Mesenchymal stem cell (in vitro differentiated cells and primary cell): Measurements from ENCODE around the gene ZFR.
A peak's percentile ranks its signal among the peaks of the same experiment; 100 is the strongest.
"Not testable (repeated sequence)": the region's sequence is repeated elsewhere in the genome, so short reads cannot be mapped to it uniquely, and the experiment has no call there.

Experiments used
- DNase-seq: peaks from one replicate; pipeline ENCODE4 v3.0.0-alpha.2; 2013
- H2AFZ ChIP-seq: one replicate; pipeline ENCODE4 v1.6.1; 2013; ENCODE audit warnings: low read depth, mild to moderate bottlenecking, control low read depth, inconsistent platforms, low read length, moderate library complexity
- H2AK5ac ChIP-seq: 2 replicates; pipeline ENCODE4 v1.6.1; 2013; ENCODE audit warnings: low read length, moderate library complexity, mild to moderate bottlenecking, inconsistent platforms; ENCODE audit not compliant: severe bottlenecking
- H2BK120ac ChIP-seq: one replicate; pipeline ENCODE4 v1.6.1; 2013; ENCODE audit warnings: low read depth, mild to moderate bottlenecking, inconsistent platforms, low read length, moderate library complexity
- H2BK12ac ChIP-seq, 2 experiments: one replicate each; pipeline ENCODE4 v1.6.1; 2013; ENCODE audit warnings: inconsistent platforms in 2 of 2, low read length in 2 of 2, mild to moderate bottlenecking in 2 of 2, moderate library complexity in 2 of 2, control low read depth in 1 of 2
- H2BK15ac ChIP-seq: one replicate; pipeline ENCODE4 v1.6.1; 2013; ENCODE audit warnings: mild to moderate bottlenecking, low read depth, inconsistent platforms; ENCODE audit not compliant: poor library complexity, severe bottlenecking
- H2BK5ac ChIP-seq: 2 replicates; pipeline ENCODE4 v1.6.1; 2013; ENCODE audit warnings: low read depth, mild to moderate bottlenecking, low read length, control low read depth, inconsistent platforms; ENCODE audit not compliant: poor library complexity, severe bottlenecking
- H3K14ac ChIP-seq, 2 experiments: one replicate each; pipeline ENCODE4 v1.6.1; 2013; ENCODE audit warnings: inconsistent platforms in 2 of 2, low read length in 2 of 2, control low read depth in 1 of 2, mild to moderate bottlenecking in 1 of 2, moderate library complexity in 1 of 2
- H3K18ac ChIP-seq, 2 experiments: one replicate each; pipeline ENCODE4 v1.6.1; 2013; ENCODE audit warnings: inconsistent platforms in 2 of 2, low read length in 2 of 2, control low read depth in 1 of 2, low read depth in 1 of 2, mild to moderate bottlenecking in 1 of 2
- H3K23ac ChIP-seq, 2 experiments: one replicate each; pipeline ENCODE4 v1.6.1; 2013; ENCODE audit warnings: inconsistent platforms in 2 of 2, low read length in 2 of 2, mild to moderate bottlenecking in 2 of 2, moderate library complexity in 2 of 2, control low read depth in 1 of 2
- H3K27ac ChIP-seq: 2 replicates; pipeline ENCODE4 v1.5.1; 2013; ENCODE audit warnings: mild to moderate bottlenecking, moderate library complexity, low read length, control low read depth, inconsistent platforms; ENCODE audit not compliant: poor library complexity, severe bottlenecking
- H3K27me3 ChIP-seq, 2 experiments: 2 replicates each; pipeline versions ENCODE4 v1.6.1 to v1.7.0; 2013; ENCODE audit warnings: low read length in 2 of 2, mild to moderate bottlenecking in 2 of 2, moderate library complexity in 2 of 2, control low read depth in 1 of 2, inconsistent platforms in 1 of 2; ENCODE audit not compliant: control insufficient read depth in 1 of 2, insufficient read depth in 1 of 2
- H3K36me3 ChIP-seq, 2 experiments: 2 replicates each; pipeline versions ENCODE4 v1.6.1 to v1.7.0; 2013; ENCODE audit warnings: low read length in 2 of 2, control low read depth in 1 of 2, inconsistent platforms in 1 of 2, low read depth in 1 of 2, mild to moderate bottlenecking in 1 of 2; ENCODE audit not compliant: insufficient read depth in 2 of 2, control insufficient read depth in 1 of 2
- H3K4ac ChIP-seq, 2 experiments: one replicate each; pipeline ENCODE4 v1.6.1; 2013; ENCODE audit warnings: inconsistent platforms in 2 of 2, low read length in 2 of 2, mild to moderate bottlenecking in 2 of 2, moderate library complexity in 2 of 2, control low read depth in 1 of 2, low read depth in 1 of 2
- H3K4me1 ChIP-seq: 2 replicates; pipeline ENCODE4 v1.6.1; 2013; ENCODE audit warnings: low read depth, low read length, control low read depth; ENCODE audit not compliant: control insufficient read depth, insufficient read depth
- H3K4me2 ChIP-seq: 2 replicates; pipeline ENCODE4 v1.6.1; 2013; ENCODE audit warnings: low read length, mild to moderate bottlenecking, inconsistent platforms; ENCODE audit not compliant: poor library complexity, severe bottlenecking
- H3K4me3 ChIP-seq, 2 experiments: 2 replicates each; pipeline versions ENCODE4 v1.5.1 to v1.7.0; 2013; ENCODE audit warnings: low read length in 2 of 2, mild to moderate bottlenecking in 2 of 2, control low read depth in 1 of 2, low read depth in 1 of 2; ENCODE audit not compliant: insufficient read depth in 1 of 2
- H3K79me1 ChIP-seq: replicated peaks from 2 replicates; pipeline ENCODE4 v1.6.1; 2013; ENCODE audit warnings: mild to moderate bottlenecking, control low read depth, low read length, inconsistent platforms; ENCODE audit not compliant: poor library complexity, severe bottlenecking
- H3K9ac ChIP-seq: 2 replicates; pipeline ENCODE4 v1.7.0; 2013; ENCODE audit warnings: mild to moderate bottlenecking, low read length, moderate library complexity
- H3K9me3 ChIP-seq: 2 replicates; pipeline ENCODE4 v1.7.0; 2013; ENCODE audit warnings: mild to moderate bottlenecking, low read length; ENCODE audit not compliant: control insufficient read depth
- H4K8ac ChIP-seq: one replicate; pipeline ENCODE4 v1.6.1; 2013; ENCODE audit warnings: inconsistent platforms, mild to moderate bottlenecking, low read length, moderate library complexity
- H4K91ac ChIP-seq: one replicate; pipeline ENCODE4 v1.6.1; 2013; ENCODE audit warnings: mild to moderate bottlenecking, low read length, inconsistent platforms
- WGBS: methylation state at CpG from one replicate; pipeline ENCODE4 v1.1.7; 2013; ENCODE audit warnings: mixed read lengths; 5-methylcytosine and 5-hydroxymethylcytosine counted together

The ZFR gene

DNA sequence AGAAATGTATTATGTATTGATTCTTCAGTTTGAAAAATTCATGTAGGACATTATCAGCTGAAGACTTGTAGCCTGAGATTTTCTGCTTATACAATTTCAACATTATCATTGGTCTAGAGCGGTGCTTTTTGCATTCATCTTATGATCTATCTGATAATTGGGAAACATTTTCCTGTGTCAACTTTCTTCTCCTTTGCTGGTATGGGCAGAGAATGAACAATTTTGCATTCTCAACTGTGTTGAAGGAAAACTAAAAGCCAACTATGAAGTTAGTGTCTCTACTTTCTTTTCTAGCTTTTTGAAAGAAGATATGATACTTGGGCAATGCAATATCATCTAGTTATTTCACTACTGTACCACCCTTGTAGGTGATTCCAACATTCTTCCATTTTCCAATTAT, 10.3 kb downstream of the ZFR start:
- DNase-seq = no peak
- Histone ChIP-seq H3K4ac (no peak overlapping the region), H2BK15ac (no peak overlapping the region), H3K14ac (no peak overlapping the region), H3K27ac (no peak overlapping the region), H3K9ac (no peak overlapping the region), H3K9me3 (no peaks in the 10 kb centered on the region), H2AFZ (no peak overlapping the region), H3K18ac (no peak overlapping the region), H2BK5ac (no peak overlapping the region), H3K79me1 (peaks cover 2% of the 10 kb centered on the region), H4K91ac (no peak overlapping the region), H2BK12ac (no peak overlapping the region), H4K8ac (no peak overlapping the region), H3K27me3 (no peaks in the 10 kb centered on the region), H3K4me3 (no peak overlapping the region), H3K36me3 (peaks cover 7 to 26% of the 10 kb centered on the region in 2 experiments), H2AK5ac (no peak overlapping the region), H2BK120ac (no peak overlapping the region), H3K23ac (no peak overlapping the region), H3K4me2 (no peak overlapping the region), H3K4me1 (peaks cover 4% of the 10 kb centered on the region)
- no CpG with 5 or more reads among the region's 1 CpG for WGBS

DNA sequence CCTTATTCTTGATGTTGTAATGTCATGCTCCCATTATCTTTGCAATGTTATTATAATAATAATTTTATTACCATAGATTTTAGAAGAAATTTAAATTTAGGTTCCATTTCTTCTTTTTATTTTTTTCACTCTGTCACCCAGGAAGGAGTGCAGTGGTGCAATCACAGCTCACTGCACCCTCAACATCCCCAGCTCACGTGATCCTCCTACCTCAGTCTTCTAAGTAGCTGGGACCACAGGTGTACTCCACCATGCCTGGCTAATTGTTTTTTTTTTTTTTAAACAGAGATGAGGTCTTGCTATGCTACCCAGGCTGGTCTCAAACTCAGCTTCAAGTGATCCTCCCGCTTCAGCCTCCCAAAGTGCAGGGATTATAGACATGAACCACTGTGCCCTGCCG, 11.9 kb downstream of the ZFR start:
- peaks cover 15 to 34% of the 10 kb centered on the region in 2 experiments for H3K36me3 ChIP-seq
- H3K18ac ChIP-seq = no peak overlapping the region
- H4K8ac ChIP-seq = no peak overlapping the region
- no peaks in the 10 kb centered on the region for H3K9me3 ChIP-seq
- DNase-seq = no peak
- H3K79me1 ChIP-seq = peaks cover 2% of the 10 kb centered on the region
- no peaks in the 10 kb centered on the region for H3K27me3 ChIP-seq
- no peak overlapping the region for H2BK120ac ChIP-seq
- no peak overlapping the region for H2BK15ac ChIP-seq
- no peak overlapping the region for H3K14ac ChIP-seq
- no peak overlapping the region for H3K23ac ChIP-seq
- no peak overlapping the region for H4K91ac ChIP-seq
- no peak overlapping the region for H2AK5ac ChIP-seq
- H3K4me2 ChIP-seq = no peak overlapping the region
- peaks cover 4% of the 10 kb centered on the region for H3K4me1 ChIP-seq
- H2BK5ac ChIP-seq = no peak overlapping the region
- no peak overlapping the region for H2AFZ ChIP-seq
- no peak overlapping the region for H2BK12ac ChIP-seq
- WGBS = 100% methylated on average over 2 of the region's 3 CpGs
- H3K4me3 ChIP-seq = no peak overlapping the region
- no peak overlapping the region for H3K4ac ChIP-seq
- no peak overlapping the region for H3K9ac ChIP-seq
- no peak overlapping the region for H3K27ac ChIP-seq

- WGBS = 98% methylated on average over 3 of the region's 4 CpGs
- H3K23ac ChIP-seq = peak overlapping the region in 1 of 2 experiments; percentile 89
- peaks cover 22 to 47% of the 10 kb centered on the region in 2 experiments for H3K36me3 ChIP-seq
- H2BK15ac ChIP-seq, H3K9ac ChIP-seq, H3K27me3 ChIP-seq, H3K4me1 ChIP-seq, H2AK5ac ChIP-seq, H3K18ac ChIP-seq, H2BK12ac ChIP-seq, H2AFZ ChIP-seq, H4K91ac ChIP-seq, H3K4ac ChIP-seq, H2BK5ac ChIP-seq, H3K4me3 ChIP-seq, H3K4me2 ChIP-seq, DNase-seq, H3K79me1 ChIP-seq, H2BK120ac ChIP-seq, H3K27ac ChIP-seq: not testable (repeated sequence)
- H3K9me3 ChIP-seq = peaks cover 11% of the 10 kb centered on the region
- H4K8ac ChIP-seq = peak overlapping the region; percentile 54
- peak overlapping the region in 1 of 2 experiments; percentile 32 for H3K14ac ChIP-seq
Observed at GRCh38 chr5:32430825-32431224, 13.7 kb downstream of the ZFR start.

DNA sequence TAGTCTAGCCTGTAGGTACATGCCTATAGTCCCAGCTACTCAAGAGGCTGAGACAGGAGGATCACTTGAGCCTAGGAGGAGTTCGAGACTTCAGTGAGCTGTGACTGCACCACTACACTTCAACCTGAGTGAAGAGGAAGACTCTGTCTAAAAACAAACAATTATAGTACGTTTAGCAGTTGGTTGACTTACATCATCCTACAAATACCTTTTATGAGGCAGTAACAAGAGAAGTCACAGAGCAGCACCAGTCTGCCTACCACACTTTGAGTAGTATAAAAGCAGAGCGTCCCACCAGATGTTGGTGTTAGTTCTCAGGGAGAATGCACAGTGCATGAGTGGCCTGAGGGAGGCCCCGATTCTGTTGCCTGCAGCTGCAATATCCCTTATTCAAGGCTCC, 16.1 kb downstream of the ZFR start:
- Histone ChIP-seq H2AFZ (no peak overlapping the region), H4K8ac (no peak overlapping the region), H3K4me2 (no peak overlapping the region), H3K79me1 (peaks cover 6% of the 10 kb centered on the region), H3K4me3 (no peak overlapping the region), H3K36me3 (peaks cover 19 to 44% of the 10 kb centered on the region in 2 experiments), H3K9ac (no peak overlapping the region), H3K4me1 (no peaks in the 10 kb centered on the region), H3K14ac (no peak overlapping the region), H2BK15ac (no peak overlapping the region), H3K27ac (no peak overlapping the region), H3K9me3 (peaks cover 11% of the 10 kb centered on the region), H3K27me3 (no peaks in the 10 kb centered on the region), H3K18ac (no peak overlapping the region), H3K23ac (no peak overlapping the region), H3K4ac (no peak overlapping the region), H2AK5ac (no peak overlapping the region), H4K91ac (no peak overlapping the region), H2BK12ac (no peak overlapping the region), H2BK120ac (no peak overlapping the region), H2BK5ac (no peak overlapping the region)
- 94% methylated on average over 4 of the region's 4 CpGs for WGBS
- no peak for DNase-seq
